Loucy (cell line): Measurements from ENCODE around the gene IGF2R.

Experiments
- H2AFZ ChIP-seq: fragments of 200-600 bp; sonication (generic); 2 replicates; pipeline ENCODE4 v1.6.0; 2016; ENCODE audit warnings: antibody characterized with exemption, mild to moderate bottlenecking, low read length, moderate library complexity
- H3F3A ChIP-seq: fragments of 200-600 bp; 2 replicates; pipeline ENCODE4 v1.6.0; 2016; ENCODE audit warnings: antibody characterized with exemption, low read depth, mild to moderate bottlenecking
- H3K27me3 ChIP-seq: fragments of 200-600 bp; sonication (generic); 2 replicates; pipeline ENCODE4 v1.6.1; 2014; ENCODE audit warnings: low read length, mild to moderate bottlenecking; ENCODE audit not compliant: insufficient read depth, poor library complexity, severe bottlenecking
- H3K36me3 ChIP-seq: fragments of 200-600 bp; sonication (generic); 2 replicates; pipeline ENCODE4 v1.6.1; 2016; ENCODE audit warnings: low read length; ENCODE audit not compliant: insufficient read depth
- H3K4me1 ChIP-seq: fragments of 200-600 bp; sonication (generic); 2 replicates; pipeline ENCODE4 v1.5.1; 2014; ENCODE audit warnings: low read length, mild to moderate bottlenecking; ENCODE audit not compliant: insufficient read depth, poor library complexity, severe bottlenecking
- H3K4me2 ChIP-seq: fragments of 200-600 bp; sonication (generic); 2 replicates; pipeline ENCODE4 v1.6.0; 2014; ENCODE audit warnings: antibody characterized with exemption, low read length, low read depth, mild to moderate bottlenecking; ENCODE audit not compliant: poor library complexity, severe bottlenecking
- H3K4me3 ChIP-seq: fragments of 200-600 bp; sonication (generic); 2 replicates; pipeline ENCODE4 v1.5.1; 2014; ENCODE audit warnings: low read length, mild to moderate bottlenecking, mixed read lengths; ENCODE audit not compliant: poor library complexity, severe bottlenecking
- H3K79me2 ChIP-seq: fragments of 200-600 bp; sonication (generic); 2 replicates; pipeline ENCODE4 v1.6.1; 2014; ENCODE audit warnings: low read length; ENCODE audit not compliant: insufficient read depth
- H3K9ac ChIP-seq: fragments of 200-600 bp; sonication (generic); 2 replicates; pipeline ENCODE4 v1.6.0; 2014; ENCODE audit warnings: mild to moderate bottlenecking, low read depth, low read length, moderate library complexity; ENCODE audit not compliant: poor library complexity, severe bottlenecking
- H3K9me2 ChIP-seq: fragments of 200-600 bp; sonication (generic); replicated peaks from 2 replicates; pipeline ENCODE4 v1.6.1; 2016; ENCODE audit warnings: low read depth, low read length, mixed read lengths
- H3K9me3 ChIP-seq: fragments of 200-600 bp; sonication (generic); 2 replicates; pipeline ENCODE4 v1.6.1; 2014; ENCODE audit warnings: mild to moderate bottlenecking, antibody characterized with exemption, low read length, low read depth; ENCODE audit not compliant: insufficient read depth
- H4K20me1 ChIP-seq: fragments of 200-600 bp; sonication (generic); 2 replicates; pipeline ENCODE4 v1.6.0; 2014; ENCODE audit warnings: antibody characterized with exemption, low read length, mild to moderate bottlenecking; ENCODE audit not compliant: insufficient read depth, poor library complexity, severe bottlenecking
- EZH2phosphoT487 ChIP-seq: fragments of 200-600 bp; IDR thresholded peaks from 2 replicates; pipeline ENCODE4 v1.6.1; 2018; ENCODE audit warnings: antibody characterized with exemption, mild to moderate bottlenecking, moderate library complexity, borderline replicate concordance
- TF ChIP-seq, protein P1 (sequence below): fragments of 200-600 bp; sonication (generic); conservative IDR thresholded peaks from 2 replicates; pipeline ENCODE4 v1.5.1; 2014; ENCODE audit warnings: mild to moderate bottlenecking, antibody characterized with exemption, low read length

Gene IGF2R

DNA sequence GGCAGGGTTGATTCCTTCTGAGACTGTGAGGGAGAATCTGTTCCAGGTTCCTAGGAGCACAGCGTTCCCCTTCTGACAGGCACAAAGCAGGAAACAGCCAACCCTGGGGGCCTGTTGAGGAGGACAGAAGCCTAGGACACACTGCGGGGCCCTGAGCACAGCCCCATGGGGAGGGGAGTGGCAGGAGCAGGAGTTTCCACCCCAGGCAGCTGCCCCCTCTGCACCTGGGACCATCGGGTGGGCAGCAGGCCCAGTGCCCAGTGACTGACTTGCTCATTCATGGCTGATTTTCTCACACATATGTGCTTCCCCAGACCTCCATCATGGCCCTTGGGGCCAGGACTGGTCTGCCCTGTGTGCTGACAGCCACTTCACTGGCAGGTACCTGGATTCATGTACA lies 146.5 kb downstream of the IGF2R start:
- no peaks in the 10 kb centered on the region for H3F3A ChIP-seq
- no peak overlapping the region for H3K9ac ChIP-seq
- H4K20me1 ChIP-seq = no peaks in the 10 kb centered on the region
- no peaks in the 10 kb centered on the region for H3K79me2 ChIP-seq
- no peaks in the 10 kb centered on the region for H3K27me3 ChIP-seq
- no peak overlapping the region for H3K4me2 ChIP-seq
- H3K9me2 ChIP-seq = no peaks in the 10 kb centered on the region
- H3K4me3 ChIP-seq = no peak overlapping the region
- H3K9me3 ChIP-seq = peaks cover 9% of the 10 kb centered on the region; the same call in 1 of the 2 replicates
- H3K36me3 ChIP-seq = no peaks in the 10 kb centered on the region
- no peak overlapping the region for H2AFZ ChIP-seq
- H3K4me1 ChIP-seq = no peaks in the 10 kb centered on the region
- TF ChIP-seq EZH2phosphoT487 = no peak
- TF ChIP-seq, protein P1, sequence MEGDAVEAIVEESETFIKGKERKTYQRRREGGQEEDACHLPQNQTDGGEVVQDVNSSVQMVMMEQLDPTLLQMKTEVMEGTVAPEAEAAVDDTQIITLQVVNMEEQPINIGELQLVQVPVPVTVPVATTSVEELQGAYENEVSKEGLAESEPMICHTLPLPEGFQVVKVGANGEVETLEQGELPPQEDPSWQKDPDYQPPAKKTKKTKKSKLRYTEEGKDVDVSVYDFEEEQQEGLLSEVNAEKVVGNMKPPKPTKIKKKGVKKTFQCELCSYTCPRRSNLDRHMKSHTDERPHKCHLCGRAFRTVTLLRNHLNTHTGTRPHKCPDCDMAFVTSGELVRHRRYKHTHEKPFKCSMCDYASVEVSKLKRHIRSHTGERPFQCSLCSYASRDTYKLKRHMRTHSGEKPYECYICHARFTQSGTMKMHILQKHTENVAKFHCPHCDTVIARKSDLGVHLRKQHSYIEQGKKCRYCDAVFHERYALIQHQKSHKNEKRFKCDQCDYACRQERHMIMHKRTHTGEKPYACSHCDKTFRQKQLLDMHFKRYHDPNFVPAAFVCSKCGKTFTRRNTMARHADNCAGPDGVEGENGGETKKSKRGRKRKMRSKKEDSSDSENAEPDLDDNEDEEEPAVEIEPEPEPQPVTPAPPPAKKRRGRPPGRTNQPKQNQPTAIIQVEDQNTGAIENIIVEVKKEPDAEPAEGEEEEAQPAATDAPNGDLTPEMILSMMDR = no peak

DNA sequence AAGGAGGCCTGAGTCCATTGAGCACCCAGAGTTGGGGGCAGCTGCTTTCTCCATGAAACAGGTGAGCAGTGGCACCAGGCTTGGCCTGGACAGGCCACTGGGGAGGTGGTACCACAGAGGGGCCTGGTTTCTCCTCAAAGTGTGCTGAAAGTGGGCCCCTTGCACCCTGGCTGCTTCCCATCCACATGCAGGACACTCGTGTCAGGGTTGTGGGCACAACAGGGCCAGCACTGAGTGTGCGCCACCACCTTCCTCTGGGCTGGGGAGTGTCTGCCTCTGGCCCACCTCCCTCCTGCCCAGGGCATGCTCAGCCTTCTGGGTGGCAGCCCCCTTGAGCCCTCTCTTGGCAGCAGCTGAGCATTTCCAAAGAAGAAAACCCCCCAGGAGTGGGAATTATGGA lies 147.5 kb downstream of the IGF2R start:
- Histone ChIP-seq H3K36me3 (no peaks in the 10 kb centered on the region), H3K9me3 (peaks cover 9% of the 10 kb centered on the region; the same call in 1 of the 2 replicates), H3K4me2 (no peak overlapping the region), H3K9ac (no peak overlapping the region), H3K4me3 (no peak overlapping the region), H3K79me2 (no peaks in the 10 kb centered on the region), H4K20me1 (no peaks in the 10 kb centered on the region), H3F3A (no peaks in the 10 kb centered on the region), H3K9me2 (no peaks in the 10 kb centered on the region), H3K4me1 (no peaks in the 10 kb centered on the region), H3K27me3 (no peaks in the 10 kb centered on the region), H2AFZ (no peak overlapping the region)
- TF ChIP-seq, protein P1 = no peak
- TF ChIP-seq EZH2phosphoT487 = no peak

DNA sequence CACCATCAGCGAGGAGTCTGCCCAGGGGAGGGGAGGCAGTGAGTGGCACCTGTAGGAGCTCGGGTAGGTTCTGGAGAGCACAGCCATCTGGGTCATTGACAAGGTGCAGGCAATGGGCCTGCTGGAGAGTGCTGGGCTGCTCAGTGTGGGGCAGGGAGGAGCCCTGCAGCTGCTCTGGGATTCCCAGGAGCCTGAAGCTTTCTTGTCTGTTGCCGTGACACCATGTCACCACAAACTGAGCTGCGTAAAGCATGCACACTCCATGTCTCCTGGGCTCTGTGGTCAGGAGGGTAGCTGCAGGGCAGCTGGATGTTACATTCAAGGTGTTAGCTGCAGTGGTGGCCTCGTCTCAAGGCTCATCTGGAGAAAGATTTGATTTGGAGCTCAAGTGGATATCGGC lies 148.3 kb downstream of the IGF2R start:
- H3K9me3 ChIP-seq = peaks cover 9% of the 10 kb centered on the region; the same call in 1 of the 2 replicates
- H3K9me2 ChIP-seq = no peaks in the 10 kb centered on the region
- no peak overlapping the region for H3K4me3 ChIP-seq
- no peaks in the 10 kb centered on the region for H4K20me1 ChIP-seq
- H3K79me2 ChIP-seq = no peaks in the 10 kb centered on the region
- no peaks in the 10 kb centered on the region for H3F3A ChIP-seq
- H3K4me2 ChIP-seq = no peak overlapping the region
- no peaks in the 10 kb centered on the region for H3K4me1 ChIP-seq
- H3K9ac ChIP-seq = no peak overlapping the region
- H2AFZ ChIP-seq = no peak overlapping the region
- H3K36me3 ChIP-seq = no peaks in the 10 kb centered on the region
- no peaks in the 10 kb centered on the region for H3K27me3 ChIP-seq
- TF ChIP-seq EZH2phosphoT487 = no peak
- TF ChIP-seq, protein P1 = no peak
